Stimulated activated CD4-positive, alpha-beta T cell treated with anti-CD3 and anti-CD28 coated beads, Interleukin-12 subunit alpha, Interleukin-12 subunit beta, amount 100 ng/mL, for 4 hours (primary cell): Measurements from ENCODE around the gene JUND.
"Not testable (repeated sequence)": the region's sequence is repeated elsewhere in the genome, so short reads cannot be mapped to it uniquely, and the experiment has no call there.

Experiments
- DNase-seq: peaks from one replicate; pipeline ENCODE4 v3.0.0-alpha.2; 2020

The JUND gene

GRCh38 chr19:18281082-18282020 is at the start of gene JUND:
JUND (minus strand) TSS chr19:18281622; CDS start chr19:18281484, 138 bp downstream.
- peak; percentile 95 for DNase-seq

DNA sequence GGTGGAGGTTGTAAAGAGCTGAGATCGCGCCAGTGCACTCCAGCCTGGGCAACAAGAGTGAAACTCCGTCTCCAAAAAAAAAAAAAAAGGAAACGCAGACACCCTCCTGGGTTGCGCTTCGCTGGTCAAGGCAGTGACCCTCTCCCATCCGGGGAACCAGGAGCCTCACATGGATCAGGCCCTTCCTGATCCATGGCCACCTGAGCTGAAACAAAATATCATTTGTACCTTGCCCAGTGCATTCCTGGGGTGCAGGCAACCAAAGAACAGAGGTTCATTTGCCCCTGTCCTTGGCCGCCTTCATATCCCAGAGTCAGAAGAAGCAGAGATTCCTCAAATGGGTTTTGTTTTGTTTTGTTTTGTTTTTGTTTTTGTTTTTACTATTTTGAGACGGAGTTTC is 49.4 kb upstream of the JUND start:
- no peak for DNase-seq

DNA sequence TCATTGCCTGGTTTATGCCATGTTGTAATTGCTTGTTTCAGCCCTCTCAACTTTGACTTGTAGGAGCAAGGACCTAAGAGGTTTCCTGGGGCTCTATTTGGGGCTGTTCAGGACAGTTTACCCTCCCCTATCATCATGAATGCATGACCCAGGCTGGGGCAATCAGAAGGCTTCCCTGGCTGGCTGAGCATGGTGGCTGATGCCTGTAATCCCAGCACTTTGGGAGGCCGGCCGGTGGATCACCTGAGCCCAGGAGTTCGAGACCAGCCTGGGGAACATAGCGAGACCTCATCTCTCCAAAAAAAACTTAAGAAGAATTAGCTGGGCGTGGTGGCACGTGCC is 47.6 kb upstream of the JUND start:
- DNase-seq, result no peak

- peak; percentile 66 for DNase-seq
Measured at GRCh38 chr19:18328340-18329034, 47.1 kb upstream of the JUND start.

- no peak for DNase-seq
Measured at GRCh38 chr19:18326772-18327171, 45.4 kb upstream of the JUND start.

- DNase-seq, result not testable (repeated sequence)
Measured at GRCh38 chr19:18324373-18324731, 42.9 kb upstream of the JUND start.

- peak; percentile 99 for DNase-seq
Measured at GRCh38 chr19:18322759-18323460, 41.5 kb upstream of the JUND start, which contains the start of gene LSM4. LSM4 (minus strand) TSS chr19:18323076; CDS start chr19:18323020, 56 bp downstream.

- peak; percentile 47 for DNase-seq
Measured at GRCh38 chr19:18322318-18322758, 40.9 kb upstream of the JUND start.

- DNase-seq, result no peak
Measured at GRCh38 chr19:18321734-18322102, 40.3 kb upstream of the JUND start.

- DNase-seq, result no peak
Measured at GRCh38 chr19:18320865-18321733, 39.7 kb upstream of the JUND start.

DNA sequence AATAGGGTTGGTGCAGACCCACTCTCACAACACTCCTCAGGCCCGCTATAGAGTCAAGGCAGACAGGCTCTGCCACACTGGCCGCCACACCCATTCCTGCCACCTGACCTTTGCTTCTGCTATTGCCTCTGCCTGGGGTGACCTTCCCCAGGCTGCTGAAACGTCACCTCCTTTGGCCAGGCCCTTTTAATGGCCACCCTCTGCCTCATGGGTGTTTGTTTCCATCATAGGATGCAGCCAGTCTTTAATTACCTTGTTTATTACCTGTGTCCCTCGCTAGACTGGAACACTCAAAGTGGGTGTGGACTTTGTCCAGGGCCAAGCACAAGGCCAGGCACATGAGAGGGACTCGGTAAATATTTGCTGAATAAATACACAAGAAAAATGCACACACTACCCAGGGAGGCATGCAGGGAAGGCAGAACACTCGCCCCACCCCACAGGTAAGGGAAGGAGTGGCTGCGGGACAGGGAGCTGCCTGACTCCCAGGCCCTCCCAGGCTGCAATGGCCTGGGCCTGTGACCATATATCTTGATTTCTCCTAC is 38.2 kb upstream of the JUND start:
- DNase-seq, result no peak

DNA sequence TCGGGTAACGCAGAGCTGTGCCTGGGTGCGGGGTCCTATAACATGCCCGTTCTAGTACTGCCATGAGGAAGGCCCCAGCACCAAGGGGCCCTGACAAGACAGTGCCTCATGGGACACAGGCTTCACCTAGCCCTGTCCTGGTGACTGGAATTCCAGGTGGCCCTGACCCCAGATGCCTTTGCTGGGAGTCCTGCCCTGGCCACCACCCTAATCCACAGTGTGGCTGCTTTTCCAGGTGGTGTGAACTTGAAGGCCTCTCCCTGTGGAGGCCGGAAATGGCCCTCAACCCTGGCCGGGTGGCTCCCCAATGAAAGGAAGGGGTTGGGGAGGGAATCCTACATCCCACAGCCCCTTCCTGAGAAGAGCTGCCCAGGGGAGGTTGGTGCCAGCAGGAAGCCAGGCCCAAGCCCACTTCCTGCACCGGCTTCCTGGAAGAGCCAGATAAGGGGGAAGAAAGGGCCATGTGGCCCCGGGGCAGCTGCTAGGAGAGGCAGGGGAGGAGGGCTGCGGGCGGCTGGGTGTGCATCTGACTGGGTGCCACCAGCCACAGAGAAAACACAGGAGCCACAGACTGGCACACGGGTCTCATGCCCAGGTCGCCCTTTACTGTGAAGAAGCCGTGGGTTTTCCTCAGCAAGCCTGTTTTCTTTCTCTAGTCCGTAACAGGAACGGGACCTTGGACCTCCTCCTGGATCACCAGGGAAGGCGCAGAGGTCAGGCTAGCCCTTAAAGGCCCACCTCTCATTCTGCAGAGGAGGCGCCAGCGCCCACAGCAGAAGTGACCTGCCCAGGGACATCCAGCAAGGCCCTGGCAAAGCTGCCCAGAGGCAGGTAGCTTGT is 36.8 kb upstream of the JUND start:
- peak; percentile 38 for DNase-seq

- DNase-seq, result no peak
Measured at GRCh38 chr19:18313398-18313797, 32.0 kb upstream of the JUND start.

DNA sequence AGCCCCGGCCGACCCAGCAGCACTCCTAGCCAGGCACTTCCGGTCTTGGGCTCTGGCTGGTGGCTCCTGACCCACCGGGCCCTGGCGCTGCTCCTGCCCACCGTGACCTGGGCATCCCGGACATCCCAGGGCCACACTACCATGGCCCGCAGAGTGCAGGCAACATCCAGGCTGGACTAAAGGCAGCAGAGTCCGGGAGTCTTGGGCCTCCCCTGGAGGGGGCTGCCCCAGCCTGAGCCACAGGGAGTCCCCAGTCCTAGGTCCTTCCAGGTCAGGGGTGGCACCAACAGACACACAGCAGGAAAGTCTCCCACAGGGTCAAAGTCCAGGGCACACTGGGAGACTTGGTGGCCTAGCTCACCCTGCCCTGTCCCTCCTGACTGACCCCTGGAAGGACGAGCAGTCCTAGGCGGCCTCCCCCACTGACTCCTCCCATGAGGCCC is 30.7 kb upstream of the JUND start:
- DNase-seq, result no peak

GRCh38 chr19:18311502-18312091 is 30.2 kb upstream of the JUND start:
- DNase-seq, result no peak

DNA sequence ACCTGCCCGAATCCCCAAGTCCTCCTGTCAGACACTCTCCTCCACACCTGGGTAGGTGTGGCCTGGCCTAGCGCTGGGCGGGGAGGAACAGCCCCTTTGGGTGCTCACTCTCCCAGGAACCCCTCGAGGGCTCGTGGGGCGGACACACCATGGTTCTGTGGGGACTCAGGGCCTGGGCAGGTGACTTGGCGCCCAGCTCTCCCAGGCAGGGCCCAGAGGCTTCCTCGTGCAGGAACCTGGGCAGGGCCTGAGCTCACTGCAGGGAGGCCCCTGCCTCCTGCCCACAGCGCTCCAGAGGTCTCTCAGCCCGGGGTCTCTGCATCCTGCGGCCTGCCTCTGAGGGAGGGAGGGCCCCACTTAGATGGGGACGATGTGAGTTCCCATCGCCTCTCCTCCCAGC is 29.5 kb upstream of the JUND start:
- DNase-seq, result no peak

DNA sequence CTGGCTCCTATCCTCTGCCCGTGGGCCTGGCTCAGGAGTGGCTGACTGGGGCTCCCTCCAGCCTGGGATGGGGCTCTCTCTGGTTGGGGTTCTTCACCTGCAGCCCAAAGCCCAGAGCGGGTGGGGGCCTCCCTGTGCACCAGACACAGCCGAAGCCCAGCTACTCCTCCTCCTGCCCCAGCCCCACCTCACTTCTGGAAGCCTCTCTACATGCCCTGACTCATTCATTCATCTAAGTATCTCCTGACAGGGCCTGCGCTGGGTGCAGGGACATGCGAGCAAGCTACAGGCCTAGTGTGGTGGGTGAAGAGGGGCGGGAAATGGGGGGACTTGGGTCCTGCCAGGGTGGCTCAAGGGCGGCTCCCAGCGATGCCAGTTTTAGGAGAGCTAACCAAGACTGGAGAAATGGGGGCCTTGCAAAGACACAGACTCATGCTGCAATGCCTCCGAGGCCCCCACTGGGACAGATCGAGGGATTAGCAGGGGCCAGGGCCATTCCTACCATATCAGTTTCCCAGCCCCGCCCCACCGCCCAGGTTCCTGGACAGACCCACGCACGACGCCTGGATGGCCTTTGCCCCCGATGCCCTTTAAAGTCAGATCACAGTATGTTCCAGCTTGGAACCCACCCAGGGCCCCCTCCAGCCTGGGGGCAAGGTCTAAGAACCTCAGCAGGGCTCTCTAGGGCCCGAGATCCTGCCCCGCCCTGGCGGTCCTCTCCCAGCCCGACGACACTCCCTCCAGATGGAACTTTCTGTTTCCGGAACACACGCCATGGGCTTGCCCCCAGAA is 28.9 kb upstream of the JUND start:
- no peak for DNase-seq

GRCh38 chr19:18309525-18310064 is 28.2 kb upstream of the JUND start:
- DNase-seq, result no peak

DNA sequence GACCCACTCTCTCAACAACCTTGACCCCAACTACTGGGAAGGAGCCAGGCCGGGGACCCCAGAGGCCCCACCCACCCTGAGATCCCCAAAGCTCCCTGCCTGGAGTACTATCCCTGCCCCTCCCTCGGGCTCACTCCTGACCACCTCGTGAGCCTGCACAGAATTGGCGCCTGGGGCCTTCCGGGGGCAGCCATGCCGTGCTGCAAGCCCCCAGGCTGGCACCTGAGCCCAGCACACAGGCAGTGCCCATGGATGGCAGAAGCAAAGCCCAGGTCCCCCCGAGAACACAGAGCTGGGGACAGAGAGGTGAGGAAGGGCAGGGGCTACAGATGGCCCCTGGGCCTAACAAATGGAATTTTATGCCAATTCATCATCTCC is 27.5 kb upstream of the JUND start:
- no peak for DNase-seq
